RWPE1 (cell line): ENCODE data around the gene CDK5RAP2.

Source experiments
- CTCF ChIA-PET: fragments of 350-600 bp; sonication (Branson Sonifier 250); formaldehyde crosslinking; extraction: SDS; loops from one replicate; lab custom pipeline; 2021; lab: Yijun Ruan, JAX
- POLR2A ChIA-PET: fragments of 400-600 bp; formaldehyde crosslinking; extraction: SDS; loops from one replicate; lab custom pipeline; 2020; ENCODE audit warnings: antibody characterized with exemption; ENCODE audit not compliant: low non-redundant PET; lab: Yijun Ruan, JAX
- DNase-seq: peaks from one replicate; pipeline ENCODE4 v3.0.0; 2012; ENCODE audit warnings: low spot score
- H3K27ac ChIP-seq: fragments of 450-650 bp; 2 replicates; pipeline ENCODE4 v1.5.1; 2017
- TF ChIP-seq, protein P1 (sequence below): fragments of 450-650 bp; conservative IDR thresholded peaks from 2 replicates; pipeline ENCODE4 v1.5.1; 2017; ENCODE audit warnings: low read depth, mild to moderate bottlenecking

Gene CDK5RAP2

DNA sequence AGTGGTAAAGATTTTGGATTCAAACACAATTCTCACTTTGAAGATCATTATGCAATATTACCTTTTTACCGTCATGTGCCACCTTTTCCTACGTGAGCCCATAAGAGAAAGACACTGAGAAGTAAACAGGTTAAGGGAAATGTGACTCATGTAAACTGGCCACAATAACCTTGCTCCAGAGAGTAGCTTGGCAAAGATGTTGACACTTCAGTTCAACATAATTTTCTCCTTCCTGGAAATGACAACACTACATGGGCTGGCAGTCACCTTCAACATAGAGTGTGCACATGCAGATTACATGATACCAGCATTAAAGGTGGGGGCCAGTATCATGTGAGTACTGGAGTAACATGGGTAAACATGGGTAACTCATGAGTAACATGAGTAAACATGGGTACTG, 141.9 kb downstream of the CDK5RAP2 start:
- POLR2A ChIA-PET = interaction anchor here (0.7 kb wide), 1 partner anchor 429 kb away, joined by 3 read pairs; no protein-coding TSS in a partner anchor
- no peak for DNase-seq
- CTCF ChIA-PET = interaction anchor here (0.9 kb wide), 1 partner anchor 14 kb away, joined by 3 read pairs; no protein-coding TSS in a partner anchor
- TF ChIP-seq, protein P1, sequence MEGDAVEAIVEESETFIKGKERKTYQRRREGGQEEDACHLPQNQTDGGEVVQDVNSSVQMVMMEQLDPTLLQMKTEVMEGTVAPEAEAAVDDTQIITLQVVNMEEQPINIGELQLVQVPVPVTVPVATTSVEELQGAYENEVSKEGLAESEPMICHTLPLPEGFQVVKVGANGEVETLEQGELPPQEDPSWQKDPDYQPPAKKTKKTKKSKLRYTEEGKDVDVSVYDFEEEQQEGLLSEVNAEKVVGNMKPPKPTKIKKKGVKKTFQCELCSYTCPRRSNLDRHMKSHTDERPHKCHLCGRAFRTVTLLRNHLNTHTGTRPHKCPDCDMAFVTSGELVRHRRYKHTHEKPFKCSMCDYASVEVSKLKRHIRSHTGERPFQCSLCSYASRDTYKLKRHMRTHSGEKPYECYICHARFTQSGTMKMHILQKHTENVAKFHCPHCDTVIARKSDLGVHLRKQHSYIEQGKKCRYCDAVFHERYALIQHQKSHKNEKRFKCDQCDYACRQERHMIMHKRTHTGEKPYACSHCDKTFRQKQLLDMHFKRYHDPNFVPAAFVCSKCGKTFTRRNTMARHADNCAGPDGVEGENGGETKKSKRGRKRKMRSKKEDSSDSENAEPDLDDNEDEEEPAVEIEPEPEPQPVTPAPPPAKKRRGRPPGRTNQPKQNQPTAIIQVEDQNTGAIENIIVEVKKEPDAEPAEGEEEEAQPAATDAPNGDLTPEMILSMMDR = no peak
- H3K27ac ChIP-seq = no peak overlapping the region

DNA sequence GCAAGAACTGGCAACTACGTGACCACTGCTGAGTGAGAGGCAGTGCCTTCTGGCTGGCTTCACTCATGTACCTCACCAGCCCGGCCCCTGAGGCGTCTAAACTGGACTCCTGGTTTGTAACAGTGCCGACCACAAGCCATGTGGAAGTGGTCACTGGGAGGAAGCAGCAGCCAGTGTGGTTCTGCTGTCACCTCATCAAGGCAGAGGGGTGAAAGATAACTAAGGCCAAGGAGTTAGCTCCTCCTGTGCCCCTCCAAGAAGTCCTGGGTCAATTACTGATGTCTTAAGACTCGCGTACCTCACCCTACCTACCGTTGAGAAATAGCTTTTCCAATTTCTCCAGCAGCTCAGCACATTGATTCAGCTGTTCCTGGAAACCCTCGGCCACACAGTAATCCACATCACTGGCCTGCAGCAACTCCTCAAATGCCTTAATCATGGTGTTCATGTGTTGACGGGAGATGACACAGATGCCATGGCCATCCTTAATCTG, 142.9 kb downstream of the CDK5RAP2 start:
- H3K27ac ChIP-seq = no peak overlapping the region
- ChIA-PET CTCF (interaction anchor here (0.6 kb wide), 1 partner anchor 1654 kb away, joined by 3 read pairs; no protein-coding TSS in a partner anchor), POLR2A (no interaction called here)
- DNase-seq = no peak
- TF ChIP-seq, protein P1 = no peak

DNA sequence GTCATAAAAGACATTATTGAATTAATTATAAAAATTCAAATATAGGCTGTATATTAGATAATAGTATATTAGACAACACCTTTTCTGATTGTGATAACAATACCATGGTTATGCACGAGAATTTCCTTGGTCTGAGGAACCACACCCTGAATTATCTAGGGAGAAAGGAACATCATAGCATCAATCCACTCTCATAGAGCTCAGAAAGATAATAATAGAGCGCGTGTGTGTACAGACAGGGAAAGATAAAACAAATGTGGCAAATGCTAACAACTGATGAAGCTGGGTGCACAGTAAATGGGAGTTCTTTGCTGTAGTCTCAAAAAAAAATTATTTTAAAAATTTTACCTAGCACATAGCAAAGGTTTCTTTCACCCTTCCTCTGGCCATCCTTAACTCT, 143.5 kb downstream of the CDK5RAP2 start:
- TF ChIP-seq, protein P1 = no peak
- ChIA-PET POLR2A (no interaction called here), CTCF (interaction anchor here (0.6 kb wide), 1 partner anchor 1654 kb away, joined by 3 read pairs; no protein-coding TSS in a partner anchor)
- DNase-seq = no peak
- no peak overlapping the region for H3K27ac ChIP-seq

DNA sequence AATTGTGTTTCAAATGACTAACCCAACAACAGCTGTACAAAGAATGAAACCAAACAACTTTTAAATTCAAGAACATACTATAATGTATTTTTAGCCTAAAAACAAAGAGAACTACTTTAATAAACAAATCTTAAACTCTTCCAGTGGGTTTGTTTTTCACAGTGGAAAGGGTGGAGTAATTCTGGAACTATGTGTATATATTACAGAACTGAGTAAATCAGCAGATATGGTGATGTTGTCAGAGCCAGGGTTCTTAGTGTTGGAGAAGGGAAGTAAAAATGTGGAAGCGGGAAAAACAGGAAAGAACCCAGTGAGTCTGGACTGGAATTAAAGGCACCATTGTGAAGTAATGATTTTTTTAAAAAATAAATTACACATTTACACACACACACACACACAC, 144.9 kb downstream of the CDK5RAP2 start:
- no peak overlapping the region for H3K27ac ChIP-seq
- POLR2A ChIA-PET = no interaction called here
- TF ChIP-seq, protein P1 = no peak
- no peak for DNase-seq
- CTCF ChIA-PET = interaction anchor here (0.7 kb wide), 1 partner anchor 30 kb away, joined by 3 read pairs; no protein-coding TSS in a partner anchor

DNA sequence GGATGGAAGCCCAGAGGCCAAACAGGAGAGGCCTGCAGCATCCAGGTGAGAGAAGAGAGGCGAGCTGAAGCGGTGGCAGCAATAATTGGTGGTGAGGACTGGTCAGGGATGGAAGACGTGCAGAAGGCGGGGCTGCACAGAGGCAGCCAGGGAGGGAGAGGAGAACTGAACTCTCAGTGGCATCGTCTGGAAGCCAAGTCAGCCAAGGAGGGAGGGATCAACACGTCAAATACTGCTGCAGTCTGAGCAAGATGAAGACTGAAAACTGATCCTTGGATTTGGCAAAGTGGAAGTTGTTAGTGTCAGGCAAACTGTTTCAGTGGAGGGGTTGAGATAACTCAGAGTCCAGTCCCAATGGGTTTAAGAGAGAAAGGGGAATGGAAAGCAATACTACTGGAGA, 145.4 kb downstream of the CDK5RAP2 start:
- POLR2A ChIA-PET = no interaction called here
- CTCF ChIA-PET = interaction anchor here (0.7 kb wide), 1 partner anchor 29 kb away, joined by 3 read pairs; no protein-coding TSS in a partner anchor
- no peak overlapping the region; the same call in 1 of the 2 replicates for H3K27ac ChIP-seq

DNA sequence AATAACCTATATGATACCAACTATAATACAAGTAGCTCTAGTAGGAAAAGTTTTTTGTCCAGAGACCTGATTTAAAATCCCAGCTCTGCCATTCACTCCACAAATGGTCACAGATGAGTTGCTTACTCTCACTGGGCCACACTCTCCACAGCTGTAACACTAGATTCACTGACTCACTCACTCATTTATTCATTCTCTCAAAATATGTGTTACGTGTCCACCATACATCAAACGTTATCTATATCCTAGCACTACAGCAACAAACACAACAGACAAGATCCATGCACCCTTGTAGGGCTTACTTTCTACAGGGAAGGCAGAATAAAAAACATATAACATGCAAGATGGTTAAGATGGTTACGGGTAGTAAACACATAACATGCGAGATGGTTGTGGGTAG, 146.3 kb downstream of the CDK5RAP2 start:
- CTCF ChIA-PET = interaction anchor here (0.6 to 1.2 kb wide), 2 partner anchors 44 to 1837 kb away, joined by 4 to 5 read pairs; no protein-coding TSS in a partner anchor
- no peak for DNase-seq
- POLR2A ChIA-PET = no interaction called here
- TF ChIP-seq, protein P1 = no peak
- H3K27ac ChIP-seq = no peak overlapping the region

More for the DNA sequence above, 145.4 kb downstream of the CDK5RAP2 start:
- TF ChIP-seq, protein P1 = no peak
- no peak for DNase-seq
